B cell (primary cell): ENCODE results near the gene TXNDC5. TPM values are rescaled to one million over a fixed set of nuclear protein-coding genes. Genes with fewer than 3 reads are reported as not detected.

Experiments
- ATAC-seq: fragments of 200-7000 bp; cut with Tn5 transposase; one replicate; pipeline ENCODE4 v1.10.0; 2021; ENCODE audit warnings: low read depth, mild to moderate bottlenecking, moderate number of reproducible peaks, moderate library complexity
- CTCF ChIA-PET: fragments of 350-600 bp; sonication (Branson Sonifier 250); formaldehyde crosslinking; loops from one replicate; lab custom pipeline; 2021; ENCODE audit warnings: antibody characterized with exemption, inconsistent platforms; lab: Charles Lee
- POLR2A ChIA-PET: fragments of 350-600 bp; sonication (Branson Sonifier 250); formaldehyde crosslinking; loops from one replicate; lab custom pipeline; 2021; ENCODE audit warnings: antibody characterized with exemption; lab: Charles Lee
- DNase-seq: peaks from one replicate; pipeline ENCODE4 v3.0.0; 2013
- H2AFZ ChIP-seq: 2 replicates; pipeline ENCODE4 v1.6.1; 2012; ENCODE audit warnings: mild to moderate bottlenecking, low read depth, low read length; ENCODE audit not compliant: insufficient read depth, poor library complexity, severe bottlenecking
- H3K27ac ChIP-seq, 2 donors: 1 replicate in 1 of 2; 2 replicates in 1 of 2; pipeline ENCODE4 v1.5.1; 2012 to 2013; ENCODE audit warnings: low read length in 2 of 2, mild to moderate bottlenecking in 2 of 2, moderate library complexity in 1 of 2
- H3K27me3 ChIP-seq, 4 experiments: fragments of 200-600 bp in 1 of 4; sonication (generic) in 1 of 4; replicated peaks in 1 of 4; 1 replicate in 2 of 4; 2 replicates in 2 of 4; pipeline versions ENCODE4 v1.6.1 to v1.7.0; 2013 to 2016; ENCODE audit warnings: low read length in 3 of 4, mild to moderate bottlenecking in 2 of 4, mixed read lengths in 1 of 4, moderate library complexity in 1 of 4; ENCODE audit not compliant: insufficient read depth in 4 of 4, control insufficient read depth in 3 of 4; ENCODE audit errors: control extremely low read depth in 1 of 4
- H3K36me3 ChIP-seq, 2 experiments: replicated peaks in 1 of 2; 1 replicate in 1 of 2; 2 replicates in 1 of 2; pipeline versions ENCODE4 v1.6.1 to v1.7.1; 2013; ENCODE audit warnings: low read length in 1 of 2; ENCODE audit not compliant: insufficient read depth in 2 of 2, control insufficient read depth in 1 of 2; ENCODE audit errors: control extremely low read depth in 1 of 2, extremely low read depth in 1 of 2
- H3K4me1 ChIP-seq, 2 donors: fragments of 200-600 bp in 1 of 2; sonication (generic) in 1 of 2; 1 replicate in 1 of 2; 2 replicates in 1 of 2; pipeline versions ENCODE4 v1.5.1 to v1.6.1; 2013 to 2017; ENCODE audit warnings: low read length in 2 of 2; ENCODE audit not compliant: control insufficient read depth in 2 of 2, insufficient read depth in 2 of 2
- H3K4me2 ChIP-seq: replicated peaks from 2 replicates; pipeline ENCODE3; 2012; ENCODE audit warnings: mild to moderate bottlenecking, low read depth, low read length; ENCODE audit not compliant: poor library complexity, severe bottlenecking
- H3K4me3 ChIP-seq, 5 experiments: fragments of 200-600 bp in 1 of 5; sonication (generic) in 1 of 5; 1 replicate in 3 of 5; 2 replicates in 2 of 5; pipeline versions ENCODE4 v1.5.1 to v1.7.0; 2011 to 2016; ENCODE audit warnings: low read length in 4 of 5, mild to moderate bottlenecking in 4 of 5, low read depth in 2 of 5, control low read depth in 1 of 5, moderate library complexity in 1 of 5; ENCODE audit not compliant: insufficient read depth in 1 of 5; ENCODE audit errors: control extremely low read depth in 1 of 5, extremely low read depth in 1 of 5
- H3K79me2 ChIP-seq: fragments of 200-600 bp; sonication (generic); one replicate; pipeline ENCODE4 v1.6.0; 2016; ENCODE audit warnings: low read length; ENCODE audit not compliant: control insufficient read depth, insufficient read depth
- H3K9ac ChIP-seq: fragments of 200-600 bp; sonication (generic); 2 replicates; pipeline ENCODE4 v1.6.1; 2017; ENCODE audit warnings: mild to moderate bottlenecking, low read length, moderate library complexity
- H3K9me3 ChIP-seq, 3 donors: one replicate each; pipeline versions ENCODE4 v1.6.1 to v1.7.1; 2013; ENCODE audit warnings: low read length in 2 of 3; ENCODE audit not compliant: control insufficient read depth in 2 of 3, insufficient read depth in 1 of 3; ENCODE audit errors: control extremely low read depth in 1 of 3
- H4K20me1 ChIP-seq: 2 replicates; pipeline ENCODE4 v1.6.0; 2012; ENCODE audit warnings: mild to moderate bottlenecking, low read length; ENCODE audit not compliant: insufficient read depth, control insufficient read depth, poor library complexity, severe bottlenecking
- H3K27ac Mint-ChIP-seq: one replicate; pipeline ENCODE4 v1.8.0; 2021; ENCODE audit warnings: mixed read lengths
- H3K27me3 Mint-ChIP-seq: one replicate; pipeline ENCODE4 v1.8.0; 2021; ENCODE audit warnings: mixed read lengths
- H3K4me1 Mint-ChIP-seq: one replicate; pipeline ENCODE4 v1.8.0; 2021; ENCODE audit warnings: mixed read lengths
- H3K4me3 Mint-ChIP-seq: one replicate; pipeline ENCODE4 v1.8.0; 2021; ENCODE audit warnings: mixed read lengths
- H3K9me3 Mint-ChIP-seq: one replicate; pipeline ENCODE4 v1.8.0; 2022; ENCODE audit warnings: mixed read lengths; ENCODE audit not compliant: insufficient read depth
- EZH2 ChIP-seq: IDR thresholded peaks from 2 replicates; pipeline ENCODE4 v1.6.1; 2012; ENCODE audit warnings: borderline replicate concordance, low read depth, mild to moderate bottlenecking, moderate library complexity, low read length; ENCODE audit not compliant: insufficient read depth, poor library complexity, severe bottlenecking
- WGBS: methylation state at CpG from one replicate; pipeline ENCODE4 v1.1.5; 2013; ENCODE audit warnings: missing lambda C conversion rate; ENCODE audit not compliant: insufficient coverage; 5-methylcytosine and 5-hydroxymethylcytosine counted together
- intact Hi-C: fragments of 100-400 bp; cut with micrococcal nuclease; formaldehyde crosslinking; loops from one replicate; pipeline ENCODE4 v1.10.0; 2022
- polyA plus RNA-seq: library from polyadenylated mRNA; depleted of rRNA; stranded (reverse); fragments of >200 nt; gene quantifications from 2 replicates; pipeline ENCODE4 v1.2.3, GENCODE V29; 2012
- total RNA-seq, 2 donors: library from RNA; stranded (reverse); fragments of 120-200 nt in 1 of 2; gene quantifications; 1 replicate in 1 of 2; 2 replicates in 1 of 2; pipeline versions ENCODE4 v1.2.3 to v1.2.4, GENCODE V29; 2013 to 2022
- TF ChIP-seq, protein P1 (sequence below): fragments of 200-600 bp; IDR thresholded peaks from one replicate; pipeline ENCODE4 v1.8.0; 2022; ENCODE audit warnings: antibody characterized with exemption, mild to moderate bottlenecking

Gene TXNDC5
- total and polyA plus RNA-seq, 2 donors (not counting 1 experiment from before 2014, with no cell fraction given), result 62.6 to 91.9 TPM

DNA sequence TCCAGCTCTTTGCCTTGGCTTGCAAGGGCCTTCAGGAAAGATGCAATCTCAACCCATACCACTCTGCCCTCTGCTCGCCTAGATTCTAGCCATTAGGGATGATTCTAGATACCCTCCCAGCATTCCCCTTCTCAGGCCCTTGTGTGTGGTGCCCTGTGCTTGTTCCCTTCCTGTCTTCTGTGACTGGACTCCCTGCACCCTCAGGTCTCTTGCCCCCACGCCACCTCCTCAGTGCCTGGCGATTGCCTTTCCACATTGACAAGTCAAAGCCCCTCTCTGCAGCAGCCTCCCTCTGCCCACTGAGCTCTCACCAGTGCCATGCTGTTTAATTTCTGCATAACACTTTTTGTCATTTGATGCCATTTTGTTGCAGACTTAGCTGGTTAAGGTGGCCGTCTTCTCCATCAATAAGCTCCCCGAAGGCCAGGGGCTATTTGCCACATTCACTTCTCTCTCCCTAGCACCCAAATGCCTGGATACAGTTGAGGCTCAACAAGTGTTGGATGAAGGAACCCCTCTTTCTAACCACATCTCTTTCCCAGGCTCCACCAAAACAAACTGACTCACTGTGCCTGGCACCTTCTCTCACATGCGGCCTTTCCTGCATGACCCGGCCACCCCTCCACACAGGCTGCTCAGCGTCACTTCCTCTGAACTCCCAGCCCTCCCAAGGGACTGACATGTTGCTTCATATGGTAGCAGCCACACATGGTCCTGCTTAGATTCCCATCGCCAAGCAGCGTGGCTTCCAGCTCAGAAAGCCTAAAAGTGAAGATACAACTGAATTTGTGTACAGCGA is 4.6 kb upstream of the TXNDC5 start:
- no peak for TF ChIP-seq EZH2
- TF ChIP-seq, protein P1, sequence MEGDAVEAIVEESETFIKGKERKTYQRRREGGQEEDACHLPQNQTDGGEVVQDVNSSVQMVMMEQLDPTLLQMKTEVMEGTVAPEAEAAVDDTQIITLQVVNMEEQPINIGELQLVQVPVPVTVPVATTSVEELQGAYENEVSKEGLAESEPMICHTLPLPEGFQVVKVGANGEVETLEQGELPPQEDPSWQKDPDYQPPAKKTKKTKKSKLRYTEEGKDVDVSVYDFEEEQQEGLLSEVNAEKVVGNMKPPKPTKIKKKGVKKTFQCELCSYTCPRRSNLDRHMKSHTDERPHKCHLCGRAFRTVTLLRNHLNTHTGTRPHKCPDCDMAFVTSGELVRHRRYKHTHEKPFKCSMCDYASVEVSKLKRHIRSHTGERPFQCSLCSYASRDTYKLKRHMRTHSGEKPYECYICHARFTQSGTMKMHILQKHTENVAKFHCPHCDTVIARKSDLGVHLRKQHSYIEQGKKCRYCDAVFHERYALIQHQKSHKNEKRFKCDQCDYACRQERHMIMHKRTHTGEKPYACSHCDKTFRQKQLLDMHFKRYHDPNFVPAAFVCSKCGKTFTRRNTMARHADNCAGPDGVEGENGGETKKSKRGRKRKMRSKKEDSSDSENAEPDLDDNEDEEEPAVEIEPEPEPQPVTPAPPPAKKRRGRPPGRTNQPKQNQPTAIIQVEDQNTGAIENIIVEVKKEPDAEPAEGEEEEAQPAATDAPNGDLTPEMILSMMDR, result no peak
- 50% methylated on average over 10 of the region's 11 CpGs for WGBS
- H4K20me1 ChIP-seq, result no peaks in the 10 kb centered on the region
- H3K36me3 ChIP-seq, result no peaks in the 10 kb centered on the region
- peak overlapping the region; percentile 60 for H2AFZ ChIP-seq
- peaks cover 47 to 84% of the 10 kb centered on the region in 2 donors for H3K4me1 ChIP-seq
- intact Hi-C loops, result loop anchor here (5.0 to 10.0 kb wide), 2 partner anchors 82 to 190 kb away; partner anchors contain the start of gene BMP6
- H3K79me2 ChIP-seq, result no peaks in the 10 kb centered on the region
- no peaks in the 10 kb centered on the region for H3K9me3 ChIP-seq
- Mint-ChIP-seq H3K4me1 (peaks cover 19% of the 10 kb centered on the region), H3K9me3 (no peaks in the 10 kb centered on the region), H3K27me3 (no peaks in the 10 kb centered on the region), H3K4me3 (no peak overlapping the region), H3K27ac (no peak overlapping the region)
- H3K4me2 ChIP-seq, result peak overlapping the region; percentile 41
- CTCF ChIA-PET, result no interaction called here
- ATAC-seq (peak; percentile 34), DNase-seq (peak; percentile 68)
- POLR2A ChIA-PET, result interaction anchor here (1.4 kb wide), 1 partner anchor 11 kb away, joined by 5 read pairs; no protein-coding TSS in a partner anchor
- peak overlapping the region in 1 of 5 experiments; percentile 27 for H3K4me3 ChIP-seq
- peak overlapping the region; percentile 20 for H3K9ac ChIP-seq
- H3K27ac ChIP-seq, result peak overlapping the region; percentile 79 to 95
- no peaks in the 10 kb centered on the region for H3K27me3 ChIP-seq

- Histone ChIP-seq H3K4me1 (peaks cover 48 to 85% of the 10 kb centered on the region in 2 donors), H3K36me3 (no peaks in the 10 kb centered on the region), H3K9me3 (no peaks in the 10 kb centered on the region), H3K4me3 (no peak overlapping the region), H3K4me2 (no peak overlapping the region), H3K79me2 (peaks cover 7% of the 10 kb centered on the region), H2AFZ (no peak overlapping the region), H3K9ac (no peak overlapping the region), H3K27me3 (no peaks in the 10 kb centered on the region), H4K20me1 (peaks cover 4% of the 10 kb centered on the region), H3K27ac (peak overlapping the region in 1 of 2 donors; percentile 12)
- no peaks in the 10 kb centered on the region for H3K9me3 Mint-ChIP-seq
- H3K27me3 Mint-ChIP-seq, result no peaks in the 10 kb centered on the region
- H3K4me3 Mint-ChIP-seq, result no peak overlapping the region
- CTCF ChIA-PET, result no interaction called here
- ATAC-seq (no peak), DNase-seq (no peak)
- peaks cover 22% of the 10 kb centered on the region for H3K4me1 Mint-ChIP-seq
- 94% methylated on average over 5 of the region's 5 CpGs for WGBS
- no peak overlapping the region for H3K27ac Mint-ChIP-seq
- POLR2A ChIA-PET, result interaction anchor here (1.4 kb wide), 1 partner anchor 11 kb away, joined by 5 read pairs; no protein-coding TSS in a partner anchor
- intact Hi-C loops, result loop anchor here (10.0 kb wide), 1 partner anchor 190 kb away; the partner anchor contains the start of gene BMP6
- no peak for TF ChIP-seq EZH2
- TF ChIP-seq, protein P1, result no peak
Observed at GRCh38 chr6:7914311-7914710, 3.7 kb upstream of the TXNDC5 start.
